Inflammatory macrophage (primary cell): ENCODE results near the gene OTOG.

Experiments
- DNase-seq, 2 donors: peaks; one replicate each; pipeline ENCODE4 v3.0.0-alpha.2; 2020 to 2022

The OTOG gene

DNA sequence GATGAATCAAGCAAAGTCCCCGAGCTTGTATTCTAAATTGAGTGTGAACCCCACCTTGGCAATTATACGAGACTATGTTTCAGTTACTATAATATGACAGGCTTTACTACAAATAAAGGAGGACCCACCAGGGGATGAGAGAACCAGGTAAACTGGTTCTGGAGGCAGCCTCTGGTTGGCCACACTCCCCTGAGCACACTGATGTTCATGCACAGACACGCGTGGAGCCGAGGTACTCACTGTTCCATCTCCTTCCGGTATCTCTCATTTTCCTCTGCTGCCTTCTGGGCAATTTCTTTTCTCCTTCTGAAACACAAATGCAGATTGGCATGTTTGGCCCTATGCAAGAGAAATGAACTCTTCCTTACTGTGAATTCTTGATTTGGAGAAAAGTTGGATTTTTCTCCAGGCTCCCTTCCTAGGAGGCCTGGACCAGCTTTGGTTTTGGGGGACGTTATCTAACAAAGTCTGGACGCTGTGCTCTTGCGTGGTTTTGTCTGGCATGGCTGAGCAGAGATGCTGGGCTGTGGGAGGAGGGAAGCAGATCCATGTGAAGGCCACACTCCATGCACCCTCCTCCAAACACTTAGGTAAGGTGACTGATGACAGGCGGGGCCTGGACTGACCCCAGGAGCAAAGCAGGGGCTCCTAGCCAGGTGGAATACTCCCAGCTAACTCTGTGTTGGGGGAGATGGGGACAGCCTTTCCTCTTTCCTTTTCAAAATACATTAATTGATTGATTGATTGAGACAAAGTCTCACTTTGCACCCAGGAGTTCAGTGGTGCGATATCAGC is 25.8 kb upstream of the OTOG start:
- no peak for DNase-seq

DNA sequence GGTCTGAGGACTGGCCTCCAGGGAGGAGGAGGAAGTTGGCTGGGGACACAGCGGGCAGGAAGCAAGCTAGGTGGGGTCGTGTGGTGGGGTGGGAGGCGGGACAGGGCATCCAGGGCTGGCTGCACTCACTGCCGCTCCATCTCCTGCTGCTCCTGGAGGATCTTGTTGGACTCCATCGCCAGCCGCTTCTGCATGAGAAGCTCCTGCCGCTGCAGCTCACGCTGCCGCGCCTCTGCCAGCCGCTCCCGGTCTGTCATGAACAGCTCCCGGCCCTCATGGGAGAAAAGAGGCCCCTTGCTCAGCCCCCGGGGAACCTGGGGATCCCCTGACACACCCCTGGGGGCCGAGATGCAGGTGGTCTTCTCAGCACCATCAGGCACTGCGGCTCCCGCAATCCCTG is 24.4 kb upstream of the OTOG start:
- no peak for DNase-seq

DNA sequence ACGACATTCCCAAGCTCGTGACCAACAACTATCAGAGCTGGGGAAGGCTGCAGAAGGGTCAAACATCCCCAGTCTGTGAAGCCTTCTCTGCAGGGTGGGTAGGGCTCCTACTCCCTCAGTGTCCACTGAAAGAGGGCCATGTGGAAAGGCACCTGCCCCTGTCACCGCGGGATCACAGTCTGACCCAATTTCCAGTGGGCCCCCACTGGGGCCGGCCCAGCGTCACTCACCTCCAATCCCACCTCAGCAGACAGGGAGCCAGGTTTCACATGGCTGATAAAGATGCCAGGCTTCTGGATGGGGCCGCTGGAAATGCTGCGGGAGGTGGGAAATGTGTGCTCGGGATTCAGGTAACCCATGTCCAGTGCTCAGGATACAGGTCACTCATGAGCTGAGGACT is 22.8 kb upstream of the OTOG start:
- DNase-seq: no peak

DNA sequence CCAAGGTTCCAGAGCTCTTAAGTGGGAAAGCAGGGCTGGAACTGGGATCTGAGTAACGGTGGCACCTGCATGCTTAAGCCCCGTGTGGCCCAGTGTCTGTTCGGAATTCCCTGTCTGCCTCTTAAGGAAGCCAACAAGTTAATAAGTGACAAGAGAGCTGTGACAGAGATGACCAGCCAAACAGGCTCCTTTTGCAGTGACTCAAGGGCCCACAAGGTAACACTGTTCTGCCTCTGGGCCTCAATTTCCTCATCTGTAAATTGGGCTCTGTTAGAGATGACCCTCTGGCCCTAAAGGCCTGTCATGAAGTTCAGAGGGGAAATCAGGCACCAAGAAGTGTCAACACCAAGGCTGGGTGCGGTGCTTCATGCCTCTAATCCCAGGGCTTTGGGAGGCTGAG is 21.5 kb upstream of the OTOG start:
- no peak for DNase-seq

- no peak for DNase-seq
Measured at GRCh38 chr11:17526326-17526725, 20.7 kb upstream of the OTOG start.

DNA sequence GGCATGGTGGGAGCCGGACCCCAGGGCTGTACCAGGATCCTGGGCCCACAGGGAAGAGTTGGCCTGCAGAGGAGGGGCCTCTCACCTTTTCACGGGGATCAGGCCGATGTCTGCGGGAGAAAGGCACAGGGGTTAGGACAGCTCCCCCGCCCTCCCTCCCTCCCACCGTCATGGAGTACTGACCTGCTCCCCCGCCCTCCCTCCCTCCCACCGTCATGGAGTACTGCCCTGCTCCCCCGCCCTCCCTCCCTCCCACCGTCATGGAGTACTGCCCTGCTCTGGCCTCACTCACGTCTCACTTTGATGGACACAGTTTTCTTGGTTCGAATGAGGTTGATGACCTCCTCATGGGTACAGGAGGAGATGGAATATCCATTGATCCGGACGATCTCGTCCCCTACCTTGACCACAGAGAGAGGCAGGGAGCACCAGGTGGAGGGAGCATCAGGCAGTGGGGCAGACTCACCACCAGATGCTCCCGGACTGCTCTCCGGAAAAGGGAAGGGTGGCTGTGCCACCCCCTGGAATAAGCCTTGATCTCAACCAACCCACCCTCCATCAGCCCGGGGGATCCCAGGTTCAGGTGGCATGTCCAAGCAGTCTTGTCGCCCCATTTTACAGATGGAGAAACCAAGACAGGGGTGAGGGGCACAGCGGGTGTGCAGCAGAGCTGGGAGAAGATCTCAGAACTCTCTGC is 20.0 kb upstream of the OTOG start:
- DNase-seq: no peak

DNA sequence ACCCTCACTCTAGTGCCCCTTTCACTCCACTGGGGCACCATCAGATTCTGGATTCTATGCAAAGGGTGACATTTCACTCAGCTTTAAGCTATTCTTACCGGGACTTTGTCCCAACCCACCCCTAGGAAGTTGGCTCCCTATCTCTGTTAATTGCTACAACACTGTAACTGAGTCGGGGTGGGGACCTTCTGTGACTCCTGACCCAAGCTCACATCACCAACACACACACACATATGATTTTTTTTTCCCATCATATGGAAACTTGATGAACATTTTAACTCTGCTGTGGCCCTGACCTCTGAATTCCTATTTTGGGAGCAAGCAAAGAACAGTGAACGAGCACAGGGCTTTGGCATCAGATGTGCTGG is 19.4 kb upstream of the OTOG start:
- DNase-seq: no peak

GRCh38 chr11:17528181-17528691 is 18.8 kb upstream of the OTOG start:
- DNase-seq: peak; percentile 31 to 56

DNA sequence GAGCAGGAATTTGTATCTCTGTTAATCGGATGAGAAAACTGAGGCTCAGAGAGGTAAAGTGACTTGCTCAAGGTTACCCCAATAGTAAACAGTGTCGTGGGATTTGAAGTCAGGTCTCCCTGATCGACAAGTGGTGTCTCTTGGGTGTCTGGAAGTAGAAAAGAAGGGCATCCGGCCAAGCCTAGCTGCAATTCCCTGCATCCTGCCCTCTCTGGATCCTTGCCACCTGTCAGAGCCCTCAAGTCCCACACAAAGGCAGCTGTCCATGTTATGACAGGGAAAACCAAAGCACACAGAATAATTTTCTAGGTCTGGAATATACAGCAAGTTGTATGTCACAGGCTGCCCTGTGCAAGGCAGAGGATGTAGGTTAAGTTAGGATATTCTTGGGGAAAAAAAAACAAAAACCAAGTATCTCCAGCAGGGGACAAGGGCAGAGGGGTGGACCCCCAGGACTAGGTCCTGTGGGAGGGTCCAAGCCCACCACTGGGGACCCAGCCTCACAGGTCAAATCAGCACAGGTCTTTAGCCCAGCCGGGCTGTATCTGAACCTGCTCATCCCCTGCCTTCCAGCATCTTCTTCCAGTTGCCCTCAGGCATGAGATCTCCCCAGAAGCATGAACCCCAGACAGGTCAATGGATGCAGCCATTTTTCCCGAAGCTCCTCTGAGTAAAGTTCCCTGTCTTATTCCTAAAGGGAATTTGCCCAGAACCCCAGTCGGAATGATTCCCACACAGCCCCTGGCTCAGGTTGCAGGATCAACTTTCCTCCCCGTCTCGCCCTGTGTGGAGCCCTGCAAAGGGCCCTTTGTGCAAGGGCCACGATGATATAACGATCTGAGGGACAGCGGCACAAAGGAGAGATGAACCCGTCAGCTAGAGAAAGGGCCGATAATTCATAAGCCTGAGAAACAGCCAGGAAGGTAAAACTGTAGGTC is 17.9 kb upstream of the OTOG start:
- DNase-seq: no peak

GRCh38 chr11:17529844-17530185 is 17.2 kb upstream of the OTOG start:
- no peak for DNase-seq

- DNase-seq: no peak
Measured at GRCh38 chr11:17531071-17531600, 15.9 kb upstream of the OTOG start.

- no peak for DNase-seq
Measured at GRCh38 chr11:17531636-17532113, 15.4 kb upstream of the OTOG start.

DNA sequence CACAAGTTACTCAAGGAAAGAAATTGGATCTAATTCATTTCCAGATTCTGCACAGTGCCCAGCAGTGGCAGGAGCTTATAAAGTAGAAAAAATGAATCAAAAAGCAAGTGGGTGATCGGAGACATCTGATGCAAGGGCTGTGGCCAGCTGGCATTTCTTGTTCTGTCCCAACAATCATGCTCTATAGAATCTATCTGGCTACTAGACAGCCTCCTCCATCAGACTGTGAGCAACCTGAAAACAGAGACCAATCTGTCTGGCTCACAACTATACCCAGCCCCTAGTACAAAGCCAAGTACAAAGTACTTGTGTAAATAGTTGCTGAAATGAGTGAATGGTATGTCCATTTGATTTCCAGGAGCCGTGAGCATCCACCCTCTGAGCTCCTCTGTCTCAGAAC is 14.3 kb upstream of the OTOG start:
- no peak for DNase-seq

- DNase-seq: no peak
Measured at GRCh38 chr11:17533341-17533740, 13.7 kb upstream of the OTOG start.

GRCh38 chr11:17533778-17534415 is 13.2 kb upstream of the OTOG start:
- DNase-seq: no peak

DNA sequence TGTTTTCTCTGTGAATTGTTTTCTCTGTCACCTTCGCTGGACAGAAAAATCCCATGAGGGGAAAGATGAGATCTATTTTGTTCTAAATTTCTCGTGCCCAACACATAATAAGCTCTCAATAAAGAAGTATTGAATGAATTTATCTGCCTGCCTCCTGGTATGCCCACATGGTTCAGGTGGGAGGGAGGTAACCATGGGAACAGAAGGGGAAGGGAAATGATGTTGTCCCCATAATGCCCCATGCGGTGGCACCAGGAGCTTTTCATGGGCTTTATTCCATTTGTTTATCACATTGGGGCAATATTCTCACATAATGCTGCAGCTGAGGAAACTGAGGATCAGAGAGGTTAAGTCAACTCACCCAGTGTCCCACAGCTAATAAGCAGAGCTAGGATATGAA is 11.6 kb upstream of the OTOG start:
- no peak for DNase-seq

DNA sequence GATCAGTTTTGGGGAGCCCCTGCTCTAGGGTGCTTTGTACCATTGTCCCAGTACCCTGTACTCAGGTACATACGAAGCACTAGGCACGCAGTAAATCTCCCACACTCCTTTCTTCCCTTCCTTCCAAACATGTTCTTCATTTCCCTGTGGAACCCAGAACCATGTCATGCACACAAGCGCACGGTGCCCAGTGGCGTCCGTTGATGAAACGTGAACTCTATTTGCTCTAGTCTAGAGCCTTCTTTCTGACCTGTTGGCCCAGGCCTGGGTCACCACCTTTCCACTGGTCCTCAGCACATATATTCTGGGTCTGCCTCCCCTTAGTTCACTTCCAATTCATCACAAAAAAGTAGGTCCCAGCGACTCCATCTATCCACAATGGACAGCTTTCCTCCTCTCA is 9.8 kb upstream of the OTOG start:
- no peak for DNase-seq

DNA sequence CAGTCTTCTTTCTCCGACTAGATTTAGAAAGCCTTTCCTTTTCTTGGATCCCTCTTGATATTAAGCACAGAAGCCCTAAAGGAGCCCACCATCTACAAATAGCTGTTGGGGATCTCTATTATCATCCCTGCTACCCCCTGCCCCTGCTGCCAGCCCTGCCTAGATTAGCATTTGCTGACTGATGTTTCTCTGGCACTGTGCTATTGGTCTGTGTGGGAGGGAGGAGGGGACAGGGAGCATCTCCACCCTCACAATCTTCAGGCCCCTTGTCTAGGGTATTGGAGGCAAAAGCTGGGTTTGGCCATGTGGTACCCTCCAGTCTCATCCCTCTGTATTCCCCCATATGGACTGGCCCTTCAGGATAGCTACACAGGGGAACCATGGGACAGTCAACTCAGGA is 9.0 kb upstream of the OTOG start:
- DNase-seq: no peak

- no peak for DNase-seq
Measured at GRCh38 chr11:17538731-17539130, 8.3 kb upstream of the OTOG start.

DNA sequence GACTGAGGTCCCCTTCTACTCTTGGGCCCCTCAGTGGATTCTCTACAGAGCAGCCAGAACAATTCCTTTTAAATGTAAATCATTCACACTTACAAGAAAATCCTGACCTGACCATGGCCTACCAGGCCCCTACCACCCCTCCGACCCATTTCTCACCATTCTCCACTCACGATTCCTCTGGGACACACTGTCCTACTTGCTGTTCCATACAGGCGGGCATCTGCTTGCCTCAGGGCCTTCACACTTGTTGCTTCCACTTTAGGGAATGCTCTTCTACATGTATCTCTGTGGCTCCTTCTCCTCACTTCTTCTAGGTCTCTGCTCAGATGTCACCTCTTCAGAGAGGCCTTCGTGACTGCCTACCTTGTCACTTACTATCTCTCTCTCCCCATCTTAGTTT is 6.3 kb upstream of the OTOG start:
- no peak for DNase-seq

DNA sequence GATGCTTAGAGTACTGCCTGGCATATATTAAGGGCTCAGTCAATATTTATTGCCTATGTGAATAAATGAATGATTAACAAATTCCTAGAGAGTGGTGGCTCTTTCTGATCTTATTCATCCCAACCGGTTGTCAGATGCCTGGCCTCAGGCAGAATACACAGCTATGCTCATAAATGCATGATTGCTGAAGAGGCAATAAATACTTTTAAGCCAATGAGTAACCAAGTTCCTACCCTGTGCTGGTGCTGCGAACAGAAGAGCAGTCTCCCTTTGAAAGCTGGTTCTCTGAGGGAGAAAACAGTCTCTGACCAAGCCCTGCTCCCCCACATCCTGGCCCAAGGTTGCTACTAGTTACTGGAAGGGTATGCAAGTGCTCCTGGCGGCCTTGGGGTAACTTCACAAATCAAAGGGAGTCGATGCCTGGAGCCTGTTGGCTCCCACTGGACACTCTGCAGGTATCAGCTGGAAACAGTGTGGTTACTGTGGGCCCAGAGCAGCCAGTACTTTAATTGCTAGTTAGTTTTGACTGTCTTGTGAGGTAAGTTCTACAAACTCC is 5.7 kb upstream of the OTOG start:
- DNase-seq: no peak

DNA sequence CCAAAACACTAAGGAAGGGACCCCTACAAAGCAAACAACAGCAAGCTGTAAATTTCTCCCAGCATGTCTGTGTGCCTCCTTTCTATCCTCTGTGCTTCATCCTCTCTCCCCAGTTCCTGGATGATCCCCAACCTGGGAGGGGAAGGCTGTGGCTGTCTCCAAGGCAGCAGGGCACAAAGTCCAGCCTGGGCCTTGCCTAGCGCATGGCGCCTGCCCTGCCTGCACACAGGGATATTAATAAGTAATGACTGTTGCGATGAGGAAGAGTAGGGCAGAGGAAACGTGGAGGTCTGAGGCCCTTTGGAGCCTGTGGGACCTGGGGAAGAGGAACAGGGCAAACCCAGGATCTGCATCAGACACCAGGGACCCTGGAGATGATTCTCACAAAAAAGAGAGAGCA is 4.8 kb upstream of the OTOG start:
- DNase-seq: no peak
